PC-3 (cell line): ENCODE measurements around the gene PIK3C3.

Source experiments
- CTCF ChIP-seq: fragments of 300-600 bp; sonication (generic); conservative IDR thresholded peaks from 2 replicates; pipeline ENCODE4 v1.5.1; 2017; ENCODE audit warnings: antibody characterized with exemption, low read depth, mild to moderate bottlenecking, low read length
- EZH2 ChIP-seq: fragments of 300-600 bp; sonication (generic); IDR thresholded peaks from one replicate; pipeline ENCODE4 v1.6.1; 2017; ENCODE audit warnings: antibody characterized with exemption, mild to moderate bottlenecking, low read length; ENCODE audit not compliant: unreplicated experiment

GRCh38 chr18:42095732-42096377 lies 140.8 kb downstream of the PIK3C3 start:
- TF ChIP-seq CTCF, result no peak
- no peak for TF ChIP-seq EZH2
